Measurements from ENCODE around the gene GALNT14.

GRCh38 chr2:31032475-31032874, 105.8 kb downstream of the GALNT14 start:
- TF ChIP-seq CTCF (IDR thresholded peaks at IDR 0.05): no peak
- no peak for TF ChIP-seq POLR2A (IDR thresholded peaks at IDR 0.05)
- TF ChIP-seq EP300 (IDR thresholded peaks at IDR 0.05; ENCODE audit: low read depth): no peak
- no peak for TF ChIP-seq POLR2AphosphoS5 (IDR thresholded peaks at IDR 0.05)

Measured in transverse colon (tissue), 4 donors.